IMR-90 (cell line): Measurements from ENCODE around the gene KLF11. TPM values are rescaled to one million over a fixed set of nuclear protein-coding genes. Genes with fewer than 3 reads are reported as not detected.
A peak's percentile ranks its signal among the peaks of the same experiment; 100 is the strongest.

Experiments used
- ATAC-seq: fragments of 200-7000 bp; cut with Tn5 transposase; 2 replicates; pipeline ENCODE4 v1.9.1; 2020; ENCODE audit warnings: low read depth, mild to moderate bottlenecking, moderate library complexity
- BruUV-seq: library from RNA; stranded (reverse); fragments of 400-500 nt; replicated peaks from 2 replicates; lab custom pipeline; 2021; lab: Mats Ljungman, UMichigan
- CTCF ChIA-PET: fragments of 300-600 bp; formaldehyde crosslinking; extraction: SDS; loops from one replicate; lab custom pipeline; 2021; ENCODE audit warnings: antibody characterized with exemption; lab: Yijun Ruan, JAX
- POLR2A ChIA-PET: fragments of 300-600 bp; sonication (Branson Sonifier 250); formaldehyde crosslinking; loops from one replicate; lab custom pipeline; 2022; ENCODE audit warnings: antibody characterized with exemption; ENCODE audit not compliant: unreplicated experiment; lab: Charles Lee
- DNase-seq: peaks from one replicate; pipeline ENCODE4 v3.0.0; 2013
- H2AFZ ChIP-seq: replicated peaks from 2 replicates; pipeline ENCODE3; 2013; ENCODE audit warnings: low read length, mild to moderate bottlenecking; ENCODE audit not compliant: poor library complexity
- H2AK5ac ChIP-seq: 2 replicates; pipeline ENCODE4 v1.6.1; 2013; ENCODE audit warnings: low read depth, low read length, inconsistent platforms
- H2AK9ac ChIP-seq: replicated peaks from 2 replicates; pipeline ENCODE3; 2013; ENCODE audit warnings: mild to moderate bottlenecking, low read depth, low read length, moderate library complexity; ENCODE audit not compliant: poor library complexity
- H2BK120ac ChIP-seq: 2 replicates; pipeline ENCODE4 v1.6.1; 2013; ENCODE audit warnings: low read depth, low read length, inconsistent platforms
- H2BK15ac ChIP-seq: 3 replicates; pipeline ENCODE4 v1.6.1; 2013; ENCODE audit warnings: low read depth, low read length, inconsistent platforms
- H2BK20ac ChIP-seq: 2 replicates; pipeline ENCODE4 v1.6.1; 2013; ENCODE audit warnings: low read depth, mild to moderate bottlenecking, inconsistent platforms, low read length, moderate library complexity
- H2BK5ac ChIP-seq: 2 replicates; pipeline ENCODE4 v1.6.1; 2013; ENCODE audit warnings: mild to moderate bottlenecking, low read depth, low read length, inconsistent platforms; ENCODE audit not compliant: poor library complexity, severe bottlenecking
- H3K14ac ChIP-seq: replicated peaks from 2 replicates; pipeline ENCODE4 v1.6.1; 2013; ENCODE audit warnings: low read depth, low read length, inconsistent platforms
- H3K18ac ChIP-seq: 2 replicates; pipeline ENCODE4 v1.6.1; 2013; ENCODE audit warnings: low read depth, low read length, control low read depth
- H3K23ac ChIP-seq: 2 replicates; pipeline ENCODE4 v1.6.1; 2013; ENCODE audit warnings: low read depth, low read length, inconsistent platforms
- H3K27ac ChIP-seq: 2 replicates; pipeline ENCODE4 v1.5.1; 2013; ENCODE audit warnings: mild to moderate bottlenecking, control low read depth, low read length; ENCODE audit not compliant: insufficient read depth
- H3K27me3 ChIP-seq: 2 replicates; pipeline ENCODE4 v1.6.1; 2013; ENCODE audit warnings: low read length; ENCODE audit not compliant: control insufficient read depth, insufficient read depth
- H3K36me3 ChIP-seq: 2 replicates; pipeline ENCODE4 v1.6.1; 2013; ENCODE audit warnings: low read length, mixed read lengths; ENCODE audit not compliant: control insufficient read depth, insufficient read depth
- H3K4ac ChIP-seq: 2 replicates; pipeline ENCODE4 v1.6.1; 2013; ENCODE audit warnings: low read depth, low read length, inconsistent platforms
- H3K4me1 ChIP-seq: 2 replicates; pipeline ENCODE4 v1.6.1; 2013; ENCODE audit warnings: low read length, mixed read lengths; ENCODE audit not compliant: control insufficient read depth, insufficient read depth
- H3K4me2 ChIP-seq: 2 replicates; pipeline ENCODE4 v1.6.1; 2013; ENCODE audit warnings: low read depth, mild to moderate bottlenecking, control low read depth, low read length, moderate library complexity
- H3K4me3 ChIP-seq: 2 replicates; pipeline ENCODE4 v1.5.1; 2013; ENCODE audit warnings: low read depth, mild to moderate bottlenecking, control low read depth, low read length, moderate library complexity; ENCODE audit not compliant: insufficient read depth
- H3K56ac ChIP-seq: 2 replicates; pipeline ENCODE4 v1.6.1; 2013; ENCODE audit warnings: low read length, inconsistent platforms; ENCODE audit not compliant: insufficient read depth; ENCODE audit errors: extremely low read depth
- H3K79me1 ChIP-seq, 2 experiments: 2 replicates each; pipeline ENCODE4 v1.6.1; 2013; ENCODE audit warnings: low read length in 2 of 2, inconsistent platforms in 1 of 2, low read depth in 1 of 2
- H3K9ac ChIP-seq: 2 replicates; pipeline ENCODE4 v1.6.1; 2013; ENCODE audit warnings: low read depth, low read length, control low read depth
- H3K9me1 ChIP-seq: 2 replicates; pipeline ENCODE4 v1.6.1; 2013; ENCODE audit warnings: low read length, inconsistent platforms; ENCODE audit not compliant: insufficient read depth
- H3K9me3 ChIP-seq: 2 replicates; pipeline ENCODE4 v1.6.1; 2013; ENCODE audit warnings: low read length; ENCODE audit not compliant: control insufficient read depth, insufficient read depth
- H4K20me1 ChIP-seq: 2 replicates; pipeline ENCODE4 v1.6.1; 2013; ENCODE audit warnings: low read length, inconsistent platforms; ENCODE audit not compliant: insufficient read depth
- H4K5ac ChIP-seq: 2 replicates; pipeline ENCODE4 v1.6.1; 2013; ENCODE audit warnings: mild to moderate bottlenecking, low read depth, low read length, control low read depth
- H4K8ac ChIP-seq, 2 experiments: 2 replicates each; pipeline ENCODE4 v1.6.1; 2013; ENCODE audit warnings: low read depth in 2 of 2, low read length in 2 of 2, control low read depth in 1 of 2, inconsistent platforms in 1 of 2
- H4K91ac ChIP-seq: 2 replicates; pipeline ENCODE4 v1.6.1; 2013; ENCODE audit warnings: low read depth, low read length, inconsistent platforms; ENCODE audit not compliant: insufficient read depth
- BHLHE40 ChIP-seq: fragments of 150-350 bp; IDR thresholded peaks from 2 replicates; pipeline ENCODE4 v1.6.1; 2016; ENCODE audit warnings: mild to moderate bottlenecking, low read depth, low read length
- FOS ChIP-seq: fragments of 150-350 bp; IDR thresholded peaks from 2 replicates; pipeline ENCODE4 v1.6.1; 2016; ENCODE audit warnings: low read depth, low read length
- MAZ ChIP-seq: IDR thresholded peaks from 2 replicates; pipeline ENCODE4 v1.6.1; 2012; ENCODE audit warnings: low read depth, mild to moderate bottlenecking, low read length, improper control_type of control experiment, moderate library complexity, borderline replicate concordance
- NFE2L2 ChIP-seq: fragments of 150-350 bp; IDR thresholded peaks from 2 replicates; pipeline ENCODE4 v1.6.1; 2016; ENCODE audit warnings: low read depth, mild to moderate bottlenecking, low read length
- POLR2A ChIP-seq: IDR thresholded peaks from 2 replicates; pipeline ENCODE4 v1.6.1; 2012; ENCODE audit warnings: mild to moderate bottlenecking, low read depth, low read length
- RAD21 ChIP-seq: IDR thresholded peaks from 2 replicates; pipeline ENCODE4 v1.6.1; 2012; ENCODE audit warnings: low read length, improper control_type of control experiment
- RFX5 ChIP-seq: IDR thresholded peaks from 2 replicates; pipeline ENCODE4 v1.8.0; 2012; ENCODE audit warnings: low read depth, mild to moderate bottlenecking, low read length, moderate library complexity
- SMC3 ChIP-seq: fragments of 150-350 bp; IDR thresholded peaks from 2 replicates; pipeline ENCODE4 v1.6.1; 2016; ENCODE audit warnings: low read depth, mild to moderate bottlenecking, antibody characterized with exemption, low read length, moderate library complexity
- WGBS, 2 experiments: methylation state at CpG; one replicate each; pipeline versions ENCODE4 v1.1.5 to v1.1.7; 2013; ENCODE audit warnings: missing lambda C conversion rate in 2 of 2; ENCODE audit not compliant: insufficient read length in 1 of 2; ENCODE audit errors: extremely low coverage in 2 of 2; 5-methylcytosine and 5-hydroxymethylcytosine counted together
- dilution Hi-C: fragments of 300-500 bp; cut with HindIII; formaldehyde crosslinking; loops from one replicate; pipeline ENCODE4 v1.14.3; 2018; ENCODE audit warnings: low sequenced_read_pairs; ENCODE audit not compliant: unreplicated experiment
- in situ Hi-C: fragments of 300-500 bp; cut with MboI; formaldehyde crosslinking; loops from 3 replicates; pipeline ENCODE4 v1.14.3; 2019; ENCODE audit warnings: low sequenced_read_pairs, inconsistent platforms, mixed read lengths
- intact Hi-C: fragments of 100-400 bp; cut with micrococcal nuclease; formaldehyde crosslinking; loops from 2 replicates; pipeline ENCODE4 v1.10.0; 2022
- polyA plus RNA-seq, 3 experiments: library from polyadenylated mRNA; depleted of rRNA; stranded (reverse); fragments of >200 nt; gene quantifications; 2 replicates each; pipeline ENCODE4 v1.2.3, GENCODE V29; 2012; ENCODE audit warnings: low replicate concordance in 1 of 3
- total RNA-seq: library from RNA; depleted of rRNA; stranded (reverse); fragments of >200 nt; gene quantifications from 2 replicates; pipeline ENCODE4 v1.2.3, GENCODE V29; 2012
- TF ChIP-seq, protein P1 (sequence below): fragments of 150-350 bp; IDR thresholded peaks from 2 replicates; pipeline ENCODE4 v1.6.1; 2017; ENCODE audit warnings: mild to moderate bottlenecking, antibody characterized with exemption, low read length, low read depth
- TF ChIP-seq, protein P2 (sequence below): fragments of 150-350 bp; IDR thresholded peaks from 2 replicates; pipeline ENCODE4 v1.6.1; 2016; ENCODE audit warnings: low read depth, mild to moderate bottlenecking, low read length, moderate library complexity, borderline replicate concordance

KLF11 gene
- total and polyA plus RNA-seq, 2 of the 4 experiments (the other 2 are of a cell fraction), result 2.0 to 2.4 TPM

- Histone ChIP-seq H4K8ac (no peak overlapping the region), H2AFZ (peak overlapping the region; percentile 32), H4K20me1 (no peaks in the 10 kb centered on the region), H3K4me3 (no peak overlapping the region), H3K36me3 (no peaks in the 10 kb centered on the region), H3K27me3 (peaks cover 46% of the 10 kb centered on the region), H3K4me1 (no peaks in the 10 kb centered on the region), H3K79me1 (no peaks in the 10 kb centered on the region), H4K91ac (no peak overlapping the region), H3K9ac (no peak overlapping the region), H3K23ac (no peak overlapping the region), H3K27ac (no peak overlapping the region), H3K4ac (no peak overlapping the region), H3K9me3 (peaks cover 10% of the 10 kb centered on the region), H3K9me1 (no peaks in the 10 kb centered on the region), H2BK20ac (no peak overlapping the region), H2AK9ac (no peak overlapping the region), H2BK120ac (no peak overlapping the region), H3K14ac (no peak overlapping the region), H3K56ac (no peak overlapping the region), H4K5ac (no peak overlapping the region), H2BK15ac (no peak overlapping the region), H3K4me2 (peak overlapping the region; percentile 16; the same call in 1 of the 2 replicates), H2BK5ac (no peak overlapping the region), H3K18ac (no peak overlapping the region), H2AK5ac (no peak overlapping the region)
- in situ Hi-C loops, result no loop called here
- ChIA-PET CTCF (interaction anchor here (2.6 kb wide), 1 partner anchor 19 kb away, joined by 10 read pairs; no protein-coding TSS in a partner anchor), POLR2A (interaction anchor here (0.6 kb wide), 1 partner anchor 16 kb away, joined by 3 read pairs; no protein-coding TSS in a partner anchor)
- 5% methylated on average over 20 of the region's 52 CpGs; no CpG with 5 or more reads in 1 of the 2 experiments for WGBS, 2 experiments
- dilution Hi-C loops, result no loop called here
- no TSS peak for BruUV-seq
- intact Hi-C loops, result no loop called here
- no peak for DNase-seq
- TF ChIP-seq NFE2L2, result no peak
- TF ChIP-seq SMC3, result no peak
- TF ChIP-seq, protein P1, sequence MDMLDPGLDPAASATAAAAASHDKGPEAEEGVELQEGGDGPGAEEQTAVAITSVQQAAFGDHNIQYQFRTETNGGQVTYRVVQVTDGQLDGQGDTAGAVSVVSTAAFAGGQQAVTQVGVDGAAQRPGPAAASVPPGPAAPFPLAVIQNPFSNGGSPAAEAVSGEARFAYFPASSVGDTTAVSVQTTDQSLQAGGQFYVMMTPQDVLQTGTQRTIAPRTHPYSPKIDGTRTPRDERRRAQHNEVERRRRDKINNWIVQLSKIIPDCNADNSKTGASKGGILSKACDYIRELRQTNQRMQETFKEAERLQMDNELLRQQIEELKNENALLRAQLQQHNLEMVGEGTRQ, result no peak
- TF ChIP-seq BHLHE40, result no peak
- TF ChIP-seq POLR2A, result no peak
- TF ChIP-seq, protein P2, sequence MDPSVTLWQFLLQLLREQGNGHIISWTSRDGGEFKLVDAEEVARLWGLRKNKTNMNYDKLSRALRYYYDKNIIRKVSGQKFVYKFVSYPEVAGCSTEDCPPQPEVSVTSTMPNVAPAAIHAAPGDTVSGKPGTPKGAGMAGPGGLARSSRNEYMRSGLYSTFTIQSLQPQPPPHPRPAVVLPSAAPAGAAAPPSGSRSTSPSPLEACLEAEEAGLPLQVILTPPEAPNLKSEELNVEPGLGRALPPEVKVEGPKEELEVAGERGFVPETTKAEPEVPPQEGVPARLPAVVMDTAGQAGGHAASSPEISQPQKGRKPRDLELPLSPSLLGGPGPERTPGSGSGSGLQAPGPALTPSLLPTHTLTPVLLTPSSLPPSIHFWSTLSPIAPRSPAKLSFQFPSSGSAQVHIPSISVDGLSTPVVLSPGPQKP, result no peak
- TF ChIP-seq RAD21, result no peak
- no peak for TF ChIP-seq FOS
- TF ChIP-seq RFX5, result no peak
- TF ChIP-seq MAZ, result no peak
- peak; percentile 48 for ATAC-seq
Observed at GRCh38 chr2:10091182-10091888, 48.0 kb downstream of the KLF11 start.
